Thyroid gland (tissue), 4 donors: ENCODE measurements around the gene STRADA. TPM values are rescaled to one million over a fixed set of nuclear protein-coding genes. Genes with fewer than 3 reads are reported as not detected.
A peak's percentile ranks its signal among the peaks of the same experiment; 100 is the strongest.

Experiments
- DNase-seq, 2 donors: peaks; one replicate each; pipeline ENCODE4 v3.0.0-alpha.2; 2019
- H3K27ac ChIP-seq, 3 donors: fragments of 200-600 bp; sonication (generic); 1 replicate in 2 of 3; 2 replicates in 1 of 3; pipeline ENCODE4 v1.5.1; 2016 to 2019; ENCODE audit warnings: mild to moderate bottlenecking in 1 of 3, moderate library complexity in 1 of 3
- H3K27me3 ChIP-seq: fragments of 200-600 bp; sonication (generic); one replicate; pipeline ENCODE4 v1.5.1; 2019
- H3K36me3 ChIP-seq, 2 donors: fragments of 200-600 bp; sonication (generic); one replicate each; pipeline ENCODE4 v1.5.1; 2016 to 2019
- H3K4me1 ChIP-seq, 2 donors: fragments of 200-600 bp; sonication (generic); one replicate each; pipeline ENCODE4 v1.5.1; 2017 to 2019
- H3K4me3 ChIP-seq, 3 donors: fragments of 200-600 bp; sonication (generic); replicated peaks in 1 of 3; 1 replicate in 2 of 3; 2 replicates in 1 of 3; pipeline ENCODE4 v1.5.1; 2016; ENCODE audit warnings: mild to moderate bottlenecking in 1 of 3
- H3K9me3 ChIP-seq: fragments of 200-600 bp; sonication (generic); one replicate; pipeline ENCODE4 v1.5.1; 2017
- CTCF ChIP-seq, 6 experiments: fragments of 200-600 bp in 3 of 6; fragments of 450-650 bp in 3 of 6; sonication (generic) in 3 of 6; IDR thresholded peaks; one replicate each; pipeline ENCODE4 v1.5.1; 2016 to 2019; ENCODE audit warnings: antibody characterized with exemption in 6 of 6, mild to moderate bottlenecking in 2 of 6, inconsistent platforms in 1 of 6, moderate library complexity in 1 of 6
- POLR2A ChIP-seq, 2 donors: fragments of 450-650 bp; IDR thresholded peaks; one replicate each; pipeline ENCODE4 v1.6.1; 2017; ENCODE audit warnings: antibody characterized with exemption in 2 of 2, mild to moderate bottlenecking in 2 of 2, moderate library complexity in 1 of 2
- WGBS, 2 donors: methylation state at CpG; one replicate each; pipeline ENCODE4 v1.1.5; 2017; 5-methylcytosine and 5-hydroxymethylcytosine counted together
- intact Hi-C: fragments of 100-400 bp; cut with DNase I; formaldehyde crosslinking; loops from one replicate; pipeline ENCODE4 v1.15.1; 2023
- total RNA-seq, 4 donors: library from RNA; depleted of rRNA; stranded (reverse); fragments of >200 nt; gene quantifications; one replicate each; pipeline ENCODE4 v1.2.3, GENCODE V29; 2016

Gene STRADA
- total RNA-seq, 4 donors from 2014 or later, result 28.6 to 44.6 (median 32.2) TPM

DNA sequence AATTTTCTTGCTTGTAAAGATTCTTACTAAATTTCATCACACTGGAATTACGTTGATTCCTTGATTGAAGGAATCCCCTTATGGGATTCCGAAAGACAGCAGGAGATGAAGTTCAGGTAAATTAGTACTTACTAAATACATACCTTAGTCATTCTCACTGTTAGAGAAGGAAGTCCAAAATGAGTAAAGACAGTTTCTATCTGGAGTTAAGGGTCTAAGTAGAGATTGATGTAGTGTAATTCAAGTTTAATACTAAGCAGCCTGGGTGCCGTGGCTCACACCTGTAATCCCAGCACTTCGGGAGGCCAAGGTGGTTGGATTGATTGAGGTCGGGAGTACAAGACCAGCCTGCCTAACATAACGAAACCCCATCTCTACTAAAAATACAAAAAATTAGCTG, 41.9 kb upstream of the STRADA start:
- Histone ChIP-seq H3K9me3 (no peaks in the 10 kb centered on the region), H3K4me3 (no peak overlapping the region), H3K27ac (no peak overlapping the region), H3K36me3 (peaks cover 0 to 16% of the 10 kb centered on the region in 2 donors), H3K4me1 (peaks cover 0 to 7% of the 10 kb centered on the region in 2 donors), H3K27me3 (no peaks in the 10 kb centered on the region)
- no peak for TF ChIP-seq POLR2A (IDR thresholded peaks at IDR 0.05)
- TF ChIP-seq CTCF (IDR thresholded peaks at IDR 0.05), result no peak
- intact Hi-C loops, result no loop called here
- no peak for DNase-seq
- 82 to 84% methylated on average over 6 of the region's 6 CpGs for WGBS, 2 donors

DNA sequence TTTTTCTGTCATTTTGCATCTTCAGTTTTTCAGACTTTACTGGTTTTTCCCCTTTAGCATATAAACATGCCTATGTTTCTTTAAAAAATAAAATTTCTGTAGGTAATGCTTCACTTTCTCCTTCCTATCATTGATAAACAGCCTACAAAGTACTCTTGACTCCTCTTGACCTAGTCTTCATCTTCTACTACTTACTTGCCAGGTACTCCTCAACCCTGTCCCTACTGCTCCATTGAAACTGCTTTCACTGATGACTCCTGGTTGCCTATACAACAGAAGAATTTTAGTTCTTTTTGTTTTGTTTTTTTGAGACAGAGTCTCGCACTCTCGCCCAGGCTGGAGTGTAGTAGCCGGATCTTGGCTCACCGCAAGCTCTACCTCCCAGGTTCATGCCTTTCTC, 39.3 kb upstream of the STRADA start:
- H3K4me3 ChIP-seq, result no peak overlapping the region
- no peaks in the 10 kb centered on the region for H3K36me3 ChIP-seq
- TF ChIP-seq CTCF (IDR thresholded peaks at IDR 0.05), result no peak
- TF ChIP-seq POLR2A (IDR thresholded peaks at IDR 0.05), result no peak
- H3K27ac ChIP-seq, result no peak overlapping the region
- no peaks in the 10 kb centered on the region for H3K27me3 ChIP-seq
- 96 to 100% methylated on average over 4 of the region's 4 CpGs for WGBS, 2 donors
- H3K9me3 ChIP-seq, result no peaks in the 10 kb centered on the region
- intact Hi-C loops, result no loop called here
- peaks cover 3 to 7% of the 10 kb centered on the region in 2 donors for H3K4me1 ChIP-seq
- DNase-seq, result no peak

GRCh38 chr17:63780507-63780906, 38.9 kb upstream of the STRADA start:
- no peak for DNase-seq
- no peak for TF ChIP-seq CTCF (IDR thresholded peaks at IDR 0.05)
- TF ChIP-seq POLR2A (IDR thresholded peaks at IDR 0.05), result no peak
- no peaks in the 10 kb centered on the region for H3K27me3 ChIP-seq
- intact Hi-C loops, result no loop called here
- no peaks in the 10 kb centered on the region for H3K9me3 ChIP-seq
- H3K36me3 ChIP-seq, result no peaks in the 10 kb centered on the region
- WGBS, 2 donors, result 90 to 100% methylated on average over 1 of the region's 1 CpG
- no peak overlapping the region for H3K4me3 ChIP-seq
- H3K27ac ChIP-seq, result no peak overlapping the region
- peaks cover 8 to 11% of the 10 kb centered on the region in 2 donors for H3K4me1 ChIP-seq

GRCh38 chr17:63775420-63775819, 33.8 kb upstream of the STRADA start:
- peak overlapping the region; percentile 68 to 83 (median 75) for H3K4me3 ChIP-seq
- DNase-seq, result no peak
- intact Hi-C loops, result no loop called here
- peaks cover 18 to 26% of the 10 kb centered on the region in 2 donors for H3K4me1 ChIP-seq
- H3K27me3 ChIP-seq, result no peaks in the 10 kb centered on the region
- no peaks in the 10 kb centered on the region for H3K36me3 ChIP-seq
- no peaks in the 10 kb centered on the region for H3K9me3 ChIP-seq
- no peak overlapping the region for H3K27ac ChIP-seq
- no peak for TF ChIP-seq POLR2A (IDR thresholded peaks at IDR 0.05)
- no peak for TF ChIP-seq CTCF (IDR thresholded peaks at IDR 0.05)
- WGBS, 2 donors, result 30% methylated on average over 8 of the region's 8 CpGs

DNA sequence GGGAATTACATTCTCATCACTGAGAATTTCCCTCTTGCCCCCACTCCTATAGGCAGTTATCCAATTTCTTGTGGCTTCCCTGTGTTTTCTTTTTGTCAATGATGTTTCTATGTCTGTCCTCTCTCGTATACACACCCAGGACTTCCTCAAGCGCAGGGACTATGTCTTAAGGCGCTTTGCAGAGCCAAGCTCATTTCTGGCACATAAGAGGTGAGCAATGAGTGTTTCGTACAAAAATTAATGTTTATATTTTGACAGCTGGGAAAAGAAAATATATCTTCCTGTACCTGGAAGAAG, 33.3 kb upstream of the STRADA start:
- TF ChIP-seq POLR2A (IDR thresholded peaks at IDR 0.05), result no peak
- no peak for TF ChIP-seq CTCF (IDR thresholded peaks at IDR 0.05)

More for the DNA sequence above, 33.3 kb upstream of the STRADA start:
- DNase-seq, result no peak
- Histone ChIP-seq H3K36me3 (no peaks in the 10 kb centered on the region), H3K9me3 (no peaks in the 10 kb centered on the region), H3K4me3 (peak overlapping the region; percentile 68 to 83 (median 75)), H3K27ac (peak overlapping the region in 1 of 3 donors; percentile 92), H3K4me1 (peaks cover 18 to 25% of the 10 kb centered on the region in 2 donors), H3K27me3 (no peaks in the 10 kb centered on the region)
- intact Hi-C loops, result loop anchor here (5.0 kb wide), 1 partner anchor 62 kb away; no protein-coding TSS in a partner anchor
- WGBS, 2 donors, result 4 to 5% methylated on average over 4 of the region's 4 CpGs
